ENCODE data around the gene MRGPRF.

Gene MRGPRF

GRCh38 chr11:68961245-68961644, 51.8 kb downstream of the MRGPRF start:
- Histone ChIP-seq H3K27me3 (ENCODE audit: control insufficient read depth, insufficient read depth, low read length) (no peaks in the 10 kb centered on the region), H3K4me1 (ENCODE audit: control insufficient read depth, insufficient read depth, low read length) (no peaks in the 10 kb centered on the region), H3K27ac (ENCODE audit: low read length) (no peak overlapping the region), H3K9me3 (ENCODE audit: control insufficient read depth, insufficient read depth, low read length) (no peaks in the 10 kb centered on the region), H3K4me3 (ENCODE audit: low read length) (no peak overlapping the region), H3K36me3 (ENCODE audit: control insufficient read depth, insufficient read depth, low read length) (no peaks in the 10 kb centered on the region)
- no peak for DNase-seq (ENCODE audit: low read depth, low spot score)
- WGBS (ENCODE audit: insufficient coverage, insufficient read length): no CpG with 5 or more reads among the region's 8 CpGs

DNA sequence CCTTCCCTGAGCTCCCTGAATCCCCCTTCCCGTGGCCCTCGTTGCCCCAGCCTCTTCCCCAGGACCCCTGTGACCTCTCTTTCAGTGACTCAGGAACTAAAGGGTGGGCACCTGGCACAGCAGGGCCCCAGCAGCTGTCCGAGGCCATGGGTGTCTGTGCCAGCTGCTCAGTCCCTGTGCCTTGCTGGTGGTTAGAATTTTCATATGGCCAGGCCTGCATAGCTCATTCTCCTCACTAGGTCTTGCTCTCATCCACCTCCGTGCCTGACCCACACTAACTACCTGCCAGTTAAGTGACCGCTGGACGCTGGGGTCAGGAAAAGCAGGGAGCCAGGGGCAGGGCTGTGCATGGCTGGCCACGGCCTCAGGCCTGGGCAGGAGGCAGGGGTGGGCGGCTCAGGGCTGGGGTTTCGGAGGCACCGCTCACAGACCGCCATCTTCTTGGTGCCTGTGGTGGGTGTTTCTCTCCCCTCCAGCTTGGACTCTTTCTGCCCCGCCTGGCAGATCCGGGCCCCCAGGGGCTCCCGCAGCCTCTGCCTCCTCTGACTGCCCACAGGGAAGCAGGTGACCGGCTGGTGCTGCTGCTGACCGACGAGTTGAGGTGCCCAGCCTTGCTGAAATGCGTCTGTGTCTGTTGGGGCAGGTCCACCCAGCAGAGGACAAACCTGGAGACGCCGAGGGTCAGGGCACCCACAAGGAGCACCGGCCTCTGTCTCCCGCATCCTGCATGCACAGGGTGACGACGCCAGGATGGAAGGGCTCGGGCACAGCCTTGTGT, 52.6 kb downstream of the MRGPRF start:
- H3K4me3 ChIP-seq (ENCODE audit: low read length): no peak overlapping the region
- no peaks in the 10 kb centered on the region for H3K4me1 ChIP-seq (ENCODE audit: control insufficient read depth, insufficient read depth, low read length)
- no peaks in the 10 kb centered on the region for H3K9me3 ChIP-seq (ENCODE audit: control insufficient read depth, insufficient read depth, low read length)
- DNase-seq (ENCODE audit: low read depth, low spot score): no peak
- WGBS (ENCODE audit: insufficient coverage, insufficient read length): no CpG with 5 or more reads among the region's 25 CpGs
- H3K36me3 ChIP-seq (ENCODE audit: control insufficient read depth, insufficient read depth, low read length): no peaks in the 10 kb centered on the region
- H3K27ac ChIP-seq (ENCODE audit: low read length): no peak overlapping the region
- H3K27me3 ChIP-seq (ENCODE audit: control insufficient read depth, insufficient read depth, low read length): no peaks in the 10 kb centered on the region

DNA sequence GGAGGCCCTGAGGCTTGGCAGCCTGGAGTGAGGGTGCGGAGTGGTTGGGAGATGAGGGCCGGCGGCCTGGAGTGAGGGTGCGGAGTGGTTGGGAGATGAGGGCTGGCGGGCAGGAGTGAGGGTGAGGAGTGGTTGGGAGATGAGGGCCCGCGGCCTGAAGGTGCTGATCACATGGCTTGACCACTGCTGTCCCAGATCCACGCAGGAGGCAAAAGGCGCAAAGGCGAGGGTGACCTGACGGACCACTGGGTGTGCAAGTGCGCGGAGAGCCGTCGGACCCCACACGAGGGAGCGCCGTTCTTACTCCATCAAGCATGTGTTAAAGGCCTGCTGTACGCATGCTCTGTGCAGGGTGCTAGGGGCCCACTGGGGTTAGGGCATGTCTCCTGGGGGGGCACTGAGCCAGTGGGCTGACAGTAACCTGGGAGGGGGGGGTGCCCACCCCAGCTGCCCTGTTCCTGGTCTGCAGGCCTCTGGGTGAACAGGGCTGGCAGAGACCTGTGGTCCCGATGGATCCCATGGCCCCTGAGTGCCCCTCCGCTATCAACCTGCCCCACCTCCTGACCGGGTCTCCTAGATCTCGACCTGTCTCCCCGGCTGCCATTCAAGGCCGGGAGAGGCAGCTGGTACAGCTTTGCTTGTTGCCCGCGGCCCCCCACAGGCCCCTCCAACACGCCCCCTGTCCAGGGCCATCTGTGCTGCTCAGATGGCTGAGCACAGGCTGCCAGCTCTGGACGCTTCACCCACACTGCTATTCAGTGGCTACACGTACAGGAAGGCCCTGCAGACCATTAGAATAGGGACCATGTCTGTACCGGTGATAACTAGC, 53.4 kb downstream of the MRGPRF start:
- no peak overlapping the region for H3K27ac ChIP-seq (ENCODE audit: low read length)
- H3K27me3 ChIP-seq (ENCODE audit: control insufficient read depth, insufficient read depth, low read length): no peaks in the 10 kb centered on the region
- DNase-seq (ENCODE audit: low read depth, low spot score): no peak
- no peak overlapping the region for H3K4me3 ChIP-seq (ENCODE audit: low read length)
- no peaks in the 10 kb centered on the region for H3K9me3 ChIP-seq (ENCODE audit: control insufficient read depth, insufficient read depth, low read length)
- WGBS (ENCODE audit: insufficient coverage, insufficient read length): no CpG with 5 or more reads among the region's 31 CpGs
- H3K4me1 ChIP-seq (ENCODE audit: control insufficient read depth, insufficient read depth, low read length): peaks cover 2% of the 10 kb centered on the region; the same call in 1 of the 2 replicates
- no peaks in the 10 kb centered on the region for H3K36me3 ChIP-seq (ENCODE audit: control insufficient read depth, insufficient read depth, low read length)

GRCh38 chr11:68958211-68958610, 54.8 kb downstream of the MRGPRF start:
- Histone ChIP-seq H3K27ac (ENCODE audit: low read length) (no peak overlapping the region), H3K36me3 (ENCODE audit: control insufficient read depth, insufficient read depth, low read length) (no peaks in the 10 kb centered on the region), H3K4me3 (ENCODE audit: low read length) (no peak overlapping the region), H3K4me1 (ENCODE audit: control insufficient read depth, insufficient read depth, low read length) (peaks cover 2% of the 10 kb centered on the region; the same call in 1 of the 2 replicates), H3K9me3 (ENCODE audit: control insufficient read depth, insufficient read depth, low read length) (no peaks in the 10 kb centered on the region), H3K27me3 (ENCODE audit: control insufficient read depth, insufficient read depth, low read length) (no peaks in the 10 kb centered on the region)
- no CpG with 5 or more reads among the region's 9 CpGs for WGBS (ENCODE audit: insufficient coverage, insufficient read length)
- DNase-seq (ENCODE audit: low read depth, low spot score): no peak

- H3K9me3 ChIP-seq (ENCODE audit: control insufficient read depth, insufficient read depth, low read length): no peaks in the 10 kb centered on the region
- WGBS (ENCODE audit: insufficient coverage, insufficient read length): no CpG with 5 or more reads among the region's 12 CpGs
- no peak for DNase-seq (ENCODE audit: low read depth, low spot score)
- H3K4me1 ChIP-seq (ENCODE audit: control insufficient read depth, insufficient read depth, low read length): peaks cover 2% of the 10 kb centered on the region; the same call in 1 of the 2 replicates
- no peak overlapping the region for H3K27ac ChIP-seq (ENCODE audit: low read length)
- H3K36me3 ChIP-seq (ENCODE audit: control insufficient read depth, insufficient read depth, low read length): no peaks in the 10 kb centered on the region
- no peaks in the 10 kb centered on the region for H3K27me3 ChIP-seq (ENCODE audit: control insufficient read depth, insufficient read depth, low read length)
- no peak overlapping the region for H3K4me3 ChIP-seq (ENCODE audit: low read length)
Observed at GRCh38 chr11:68956547-68957254, 56.3 kb downstream of the MRGPRF start.

- no peak overlapping the region for H3K27ac ChIP-seq (ENCODE audit: low read length)
- H3K9me3 ChIP-seq (ENCODE audit: control insufficient read depth, insufficient read depth, low read length): no peaks in the 10 kb centered on the region
- peaks cover 2% of the 10 kb centered on the region; the same call in 1 of the 2 replicates for H3K4me1 ChIP-seq (ENCODE audit: control insufficient read depth, insufficient read depth, low read length)
- no peaks in the 10 kb centered on the region for H3K27me3 ChIP-seq (ENCODE audit: control insufficient read depth, insufficient read depth, low read length)
- H3K36me3 ChIP-seq (ENCODE audit: control insufficient read depth, insufficient read depth, low read length): no peaks in the 10 kb centered on the region
- WGBS (ENCODE audit: insufficient coverage, insufficient read length): no CpG with 5 or more reads among the region's 12 CpGs
- H3K4me3 ChIP-seq (ENCODE audit: low read length): no peak overlapping the region
- DNase-seq (ENCODE audit: low read depth, low spot score): no peak
Observed at GRCh38 chr11:68956142-68956541, 56.9 kb downstream of the MRGPRF start.

DNA sequence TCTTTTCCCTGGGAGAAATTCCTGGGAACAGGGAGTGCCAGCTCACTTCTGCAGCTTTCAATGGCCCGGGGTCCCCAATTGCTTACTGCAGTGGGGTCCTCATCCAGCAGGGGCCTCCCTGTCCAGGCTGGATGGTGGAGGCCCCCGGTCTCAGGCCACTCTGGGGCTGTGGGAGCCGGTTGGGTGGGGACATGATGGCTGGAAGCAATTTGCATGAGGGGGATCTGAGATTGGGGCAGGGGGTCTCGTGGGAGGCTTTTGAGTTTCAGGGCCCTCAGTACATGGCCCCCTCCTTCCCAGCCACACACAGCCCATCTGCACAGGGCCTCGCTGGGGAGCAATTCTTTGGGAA, 57.5 kb downstream of the MRGPRF start:
- Histone ChIP-seq H3K4me3 (ENCODE audit: low read length) (no peak overlapping the region), H3K36me3 (ENCODE audit: control insufficient read depth, insufficient read depth, low read length) (no peaks in the 10 kb centered on the region), H3K27ac (ENCODE audit: low read length) (no peak overlapping the region), H3K27me3 (ENCODE audit: control insufficient read depth, insufficient read depth, low read length) (no peaks in the 10 kb centered on the region), H3K4me1 (ENCODE audit: control insufficient read depth, insufficient read depth, low read length) (peaks cover 4% of the 10 kb centered on the region), H3K9me3 (ENCODE audit: control insufficient read depth, insufficient read depth, low read length) (no peaks in the 10 kb centered on the region)
- DNase-seq (ENCODE audit: low read depth, low spot score): no peak
- no CpG with 5 or more reads among the region's 5 CpGs for WGBS (ENCODE audit: insufficient coverage, insufficient read length)

- H3K27ac ChIP-seq (ENCODE audit: low read length): no peak overlapping the region
- no peak for DNase-seq (ENCODE audit: low read depth, low spot score)
- no peaks in the 10 kb centered on the region for H3K27me3 ChIP-seq (ENCODE audit: control insufficient read depth, insufficient read depth, low read length)
- no peak overlapping the region for H3K4me3 ChIP-seq (ENCODE audit: low read length)
- H3K36me3 ChIP-seq (ENCODE audit: control insufficient read depth, insufficient read depth, low read length): no peaks in the 10 kb centered on the region
- H3K9me3 ChIP-seq (ENCODE audit: control insufficient read depth, insufficient read depth, low read length): no peaks in the 10 kb centered on the region
- WGBS (ENCODE audit: insufficient coverage, insufficient read length): no CpG with 5 or more reads among the region's 30 CpGs
- H3K4me1 ChIP-seq (ENCODE audit: control insufficient read depth, insufficient read depth, low read length): peaks cover 4% of the 10 kb centered on the region
Observed at GRCh38 chr11:68954836-68955606, 58.0 kb downstream of the MRGPRF start.

Measured in iPS DF 6.9 (cell line).